ENCODE data around the gene CHID1. TPM values are rescaled to one million over a fixed set of nuclear protein-coding genes. Genes with fewer than 3 reads are reported as not detected.

CHID1 gene
- total and polyA plus RNA-seq, 2 of the 4 experiments (the other 2 are of a cell fraction) = 34.2 to 121 TPM

GRCh38 chr11:843818-844692 is 66.6 kb downstream of the CHID1 start:
- peak overlapping the region; percentile 80 for H3K23ac ChIP-seq (ENCODE audit: low read depth, low read length)
- peak overlapping the region; percentile 79 for H2AFZ ChIP-seq (replicated peaks; ENCODE audit: low read length, poor library complexity)
- H3K56ac ChIP-seq (ENCODE audit: extremely low read depth, insufficient read depth, low read length) = peak overlapping the region; percentile 92
- CTCF ChIA-PET = no interaction called here
- H2BK20ac ChIP-seq (ENCODE audit: low read depth, low read length) = peak overlapping the region; percentile 60; the same call in 1 of the 2 replicates
- H3K27ac ChIP-seq (ENCODE audit: insufficient read depth, low read length) = peak overlapping the region; percentile 98
- H2BK120ac ChIP-seq (ENCODE audit: low read depth, low read length) = peak overlapping the region; percentile 95
- H3K27me3 ChIP-seq (ENCODE audit: control insufficient read depth, insufficient read depth, low read length) = no peaks in the 10 kb centered on the region
- peak overlapping the region; percentile 90 for H3K18ac ChIP-seq (ENCODE audit: low read depth, low read length)
- peak overlapping the region; percentile 85 for H4K5ac ChIP-seq (ENCODE audit: low read depth, low read length)
- peak overlapping the region; percentile 100 for H2BK5ac ChIP-seq (ENCODE audit: low read depth, low read length, poor library complexity, severe bottlenecking)
- peaks cover 19% of the 10 kb centered on the region for H3K9me1 ChIP-seq (ENCODE audit: insufficient read depth, low read length)
- peak overlapping the region; percentile 100 for H2AK5ac ChIP-seq (ENCODE audit: low read depth, low read length)
- H3K9me3 ChIP-seq (ENCODE audit: control insufficient read depth, insufficient read depth, low read length) = no peaks in the 10 kb centered on the region
- POLR2A ChIA-PET (ENCODE audit: unreplicated experiment) = interaction anchor here (0.6 to 1.6 kb wide), 4 partner anchors 9 to 84 kb away, joined by 3 to 12 read pairs (median 4); partner anchors contain the start of gene CEND1
- peaks cover 27 to 72% of the 10 kb centered on the region in 2 experiments; a peak in 3 of 4 replicates for H3K79me1 ChIP-seq (ENCODE audit: low read depth in 1 of 2, low read length in 2 of 2)
- intact Hi-C loops (cut with micrococcal nuclease) = loop anchor here (10.0 kb wide), 1 partner anchor 211 kb away; no protein-coding TSS in a partner anchor
- WGBS, 2 experiments (ENCODE audit: extremely low coverage in 2 of 2, insufficient read length in 1 of 2) = 0% methylated on average over 8 of the region's 25 CpGs; no CpG with 5 or more reads in 1 of the 2 experiments
- peaks cover 23% of the 10 kb centered on the region for H3K36me3 ChIP-seq (ENCODE audit: control insufficient read depth, insufficient read depth, low read length)
- H3K14ac ChIP-seq (replicated peaks; ENCODE audit: low read depth, low read length) = peak overlapping the region; percentile 99
- peak overlapping the region; percentile 100 for H2AK9ac ChIP-seq (replicated peaks; ENCODE audit: low read depth, low read length, poor library complexity)
- H3K4me2 ChIP-seq (ENCODE audit: low read depth, low read length) = peak overlapping the region; percentile 92
- peaks cover 38% of the 10 kb centered on the region for H3K4me1 ChIP-seq (ENCODE audit: control insufficient read depth, insufficient read depth, low read length)
- BruUV-seq (replicated peaks) = no TSS peak
- DNase-seq = peak; percentile 90
- peak overlapping the region; percentile 80 for H3K9ac ChIP-seq (ENCODE audit: low read depth, low read length)
- dilution Hi-C loops (cut with HindIII; ENCODE audit: low sequenced_read_pairs, unreplicated experiment) = no loop called here
- peaks cover 48% of the 10 kb centered on the region for H4K20me1 ChIP-seq (ENCODE audit: insufficient read depth, low read length)
- H2BK15ac ChIP-seq (ENCODE audit: low read depth, low read length) = peak overlapping the region; percentile 35; the same call in 2 of the 3 replicates
- in situ Hi-C loops (cut with MboI; ENCODE audit: low sequenced_read_pairs) = no loop called here
- H4K8ac ChIP-seq (ENCODE audit: low read depth in 2 of 2, low read length in 2 of 2) = peak overlapping the region; percentile 77 to 91
- peak overlapping the region; percentile 96 for H4K91ac ChIP-seq (ENCODE audit: insufficient read depth, low read depth, low read length)
- peak overlapping the region; percentile 98 for H3K4me3 ChIP-seq (ENCODE audit: insufficient read depth, low read depth, low read length)
- ATAC-seq (ENCODE audit: low read depth) = peak; percentile 54
- H3K4ac ChIP-seq (ENCODE audit: low read depth, low read length) = peak overlapping the region; percentile 96
- no peak for TF ChIP-seq NFE2L2 (IDR thresholded peaks at IDR 0.05; ENCODE audit: low read depth, low read length)
- peak; percentile 71 for TF ChIP-seq POLR2A (IDR thresholded peaks at IDR 0.05; ENCODE audit: low read depth, low read length)
- TF ChIP-seq CEBPB (IDR thresholded peaks at IDR 0.05; ENCODE audit: low read depth, low read length) = no peak
- TF ChIP-seq SMC3 (IDR thresholded peaks at IDR 0.05; ENCODE audit: low read depth, low read length) = no peak
- peak; percentile 67; the same call in 1 of the 2 replicates for TF ChIP-seq MAZ (IDR thresholded peaks at IDR 0.05; ENCODE audit: borderline replicate concordance, low read depth, low read length)
- TF ChIP-seq RFX5 (IDR thresholded peaks at IDR 0.05; ENCODE audit: low read depth, low read length) = no peak
- peak; percentile 88 for TF ChIP-seq MXI1 (IDR thresholded peaks at IDR 0.05; ENCODE audit: borderline replicate concordance, low read depth, low read length)
- TF ChIP-seq ELK1 (IDR thresholded peaks at IDR 0.05; ENCODE audit: borderline replicate concordance, low read depth, low read length) = no peak
- TF ChIP-seq USF2 (IDR thresholded peaks at IDR 0.05; ENCODE audit: low read depth, low read length) = peak; percentile 63; the same call in 1 of the 2 replicates
- no peak for TF ChIP-seq MAFK (IDR thresholded peaks at IDR 0.05; ENCODE audit: low read depth, low read length)
- TF ChIP-seq RCOR1 (IDR thresholded peaks at IDR 0.05; ENCODE audit: insufficient replicate concordance, low read length) = no peak
- no peak for TF ChIP-seq CHD1 (IDR thresholded peaks at IDR 0.05; ENCODE audit: low read depth, low read length)
- TF ChIP-seq FOS (IDR thresholded peaks at IDR 0.05; ENCODE audit: low read depth, low read length) = peak; percentile 40; the same call in 1 of the 2 replicates
- TF ChIP-seq RAD21 (IDR thresholded peaks at IDR 0.05; ENCODE audit: low read length) = no peak
- peak; percentile 91 for TF ChIP-seq BHLHE40 (IDR thresholded peaks at IDR 0.05; ENCODE audit: low read depth, low read length)
